ENCODE data around the gene TMTC3.

The TMTC3 gene

DNA sequence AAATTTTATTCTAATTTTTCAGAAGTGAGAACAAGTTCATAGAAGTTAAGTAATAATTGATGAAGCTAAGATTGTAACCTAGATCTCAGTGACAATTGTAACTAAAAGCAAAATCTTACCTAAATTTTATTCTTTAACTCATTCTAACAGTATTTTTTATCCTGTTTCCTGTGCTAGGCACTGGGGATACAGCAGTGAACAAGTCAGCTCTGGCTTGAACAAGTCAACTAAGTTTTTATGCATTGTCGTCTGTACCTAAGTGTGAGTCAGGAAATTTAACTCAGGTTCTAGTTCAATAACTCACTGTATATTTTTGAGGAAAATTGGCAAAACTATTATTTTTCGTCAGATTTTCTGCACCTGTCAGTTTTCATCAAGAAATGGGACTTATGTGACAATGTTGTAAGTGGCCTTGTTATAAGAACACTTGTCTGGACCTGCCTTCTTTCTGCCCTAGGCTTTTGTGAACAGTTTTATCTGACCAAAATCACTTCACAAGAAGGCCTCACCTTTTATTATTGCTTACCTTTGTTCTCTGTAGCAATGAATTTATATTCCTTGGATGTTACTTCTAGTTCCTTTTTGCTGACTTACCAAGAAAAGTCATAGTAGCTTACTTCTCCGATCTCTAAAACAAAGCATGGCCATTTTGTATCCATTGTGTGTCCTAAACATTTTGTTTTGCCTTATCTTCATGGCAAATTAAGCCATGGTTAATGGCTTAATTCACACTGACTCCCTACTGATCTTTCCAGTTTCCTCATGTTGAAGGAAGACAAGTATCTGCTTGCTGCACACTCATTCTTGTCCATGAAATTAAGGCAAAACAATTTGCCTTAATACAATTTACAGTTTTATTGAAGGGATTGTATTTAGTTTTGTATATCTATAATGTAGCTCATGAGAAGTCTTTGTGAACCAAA, 2.7 kb downstream of the TMTC3 start:
- peaks cover 11% of the 10 kb centered on the region; the same call in 1 of the 2 replicates for H3K36me3 ChIP-seq (ENCODE audit: insufficient read depth, low read length)
- H2AFZ ChIP-seq (ENCODE audit: low read depth, low read length), result no peak overlapping the region
- H3K27me3 ChIP-seq (ENCODE audit: insufficient read depth, low read length, poor library complexity), result no peaks in the 10 kb centered on the region
- no peak for DNase-seq
- H3K9me3 ChIP-seq (ENCODE audit: insufficient read depth, low read length, severe bottlenecking), result no peaks in the 10 kb centered on the region
- H3K4me3 ChIP-seq (ENCODE audit: low read depth in 1 of 2, low read length in 2 of 2), result no peak overlapping the region
- TF ChIP-seq EZH2 (IDR thresholded peaks at IDR 0.05; ENCODE audit: borderline replicate concordance, low read depth, low read length, severe bottlenecking), result no peak
- TF ChIP-seq, protein P1, sequence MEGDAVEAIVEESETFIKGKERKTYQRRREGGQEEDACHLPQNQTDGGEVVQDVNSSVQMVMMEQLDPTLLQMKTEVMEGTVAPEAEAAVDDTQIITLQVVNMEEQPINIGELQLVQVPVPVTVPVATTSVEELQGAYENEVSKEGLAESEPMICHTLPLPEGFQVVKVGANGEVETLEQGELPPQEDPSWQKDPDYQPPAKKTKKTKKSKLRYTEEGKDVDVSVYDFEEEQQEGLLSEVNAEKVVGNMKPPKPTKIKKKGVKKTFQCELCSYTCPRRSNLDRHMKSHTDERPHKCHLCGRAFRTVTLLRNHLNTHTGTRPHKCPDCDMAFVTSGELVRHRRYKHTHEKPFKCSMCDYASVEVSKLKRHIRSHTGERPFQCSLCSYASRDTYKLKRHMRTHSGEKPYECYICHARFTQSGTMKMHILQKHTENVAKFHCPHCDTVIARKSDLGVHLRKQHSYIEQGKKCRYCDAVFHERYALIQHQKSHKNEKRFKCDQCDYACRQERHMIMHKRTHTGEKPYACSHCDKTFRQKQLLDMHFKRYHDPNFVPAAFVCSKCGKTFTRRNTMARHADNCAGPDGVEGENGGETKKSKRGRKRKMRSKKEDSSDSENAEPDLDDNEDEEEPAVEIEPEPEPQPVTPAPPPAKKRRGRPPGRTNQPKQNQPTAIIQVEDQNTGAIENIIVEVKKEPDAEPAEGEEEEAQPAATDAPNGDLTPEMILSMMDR (IDR thresholded peaks at IDR 0.05; ENCODE audit: borderline replicate concordance, extremely low read depth, low read length, poor library complexity, severe bottlenecking), result no peak
- no peak overlapping the region for H3K9ac ChIP-seq (ENCODE audit: low read depth, low read length)
- peaks cover 50% of the 10 kb centered on the region for H3K79me2 ChIP-seq (ENCODE audit: insufficient read depth, low read length)
- no peak overlapping the region for H3K27ac ChIP-seq (ENCODE audit: low read length)
- H4K20me1 ChIP-seq (ENCODE audit: insufficient read depth, low read length), result no peaks in the 10 kb centered on the region
- H3K4me1 ChIP-seq (ENCODE audit: insufficient read depth, low read length), result peaks cover 44% of the 10 kb centered on the region
- no peak for ATAC-seq (ENCODE audit: insufficient read depth, low read depth)
- peak overlapping the region; percentile 94; the same call in 1 of the 2 replicates for H3K4me2 ChIP-seq (ENCODE audit: insufficient read depth, low read length)

DNA sequence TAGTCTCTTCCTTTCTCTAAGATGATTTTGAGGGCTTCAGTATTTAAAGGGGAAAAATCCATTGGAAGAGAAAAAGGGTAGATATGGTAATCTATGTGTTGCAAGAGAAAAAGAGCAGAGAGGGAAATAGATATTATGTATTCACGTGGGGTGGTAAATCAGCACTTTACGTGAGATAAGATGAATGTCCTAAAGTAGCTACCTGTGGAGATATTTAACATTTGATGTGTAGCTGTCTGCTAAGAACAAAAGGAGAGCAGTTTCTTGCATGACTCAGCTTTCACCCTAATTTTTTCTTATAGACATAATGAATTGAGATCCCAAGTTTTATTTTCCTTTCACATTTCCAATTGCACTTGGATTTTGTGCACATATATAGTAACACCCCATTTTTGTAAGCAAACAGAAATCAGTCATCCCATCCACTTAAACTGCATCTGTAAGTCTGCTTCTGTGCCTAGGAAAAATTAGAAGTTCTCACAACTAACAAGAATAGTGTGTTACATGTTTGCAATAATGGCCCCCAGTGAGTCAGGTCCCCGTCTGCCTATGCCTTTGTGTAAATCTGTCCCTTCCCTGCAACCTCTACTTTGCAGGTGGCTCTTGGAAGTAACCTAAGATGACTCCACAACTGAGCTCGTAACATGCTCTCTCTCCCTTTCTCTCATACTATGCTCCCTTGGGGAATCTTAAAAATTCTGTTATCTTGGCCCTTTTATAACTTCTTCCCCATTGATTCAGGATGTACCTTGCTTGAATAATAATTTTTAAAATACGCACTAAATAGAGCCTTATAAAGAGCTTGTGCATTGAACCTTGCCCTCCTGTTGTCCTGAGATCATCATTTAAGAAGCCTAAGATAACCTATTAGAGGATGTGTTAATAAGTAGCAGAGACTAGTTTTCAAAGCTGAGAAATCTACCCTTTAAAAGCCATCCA, 3.7 kb downstream of the TMTC3 start:
- Histone ChIP-seq H3K9me3 (ENCODE audit: insufficient read depth, low read length, severe bottlenecking) (no peaks in the 10 kb centered on the region), H3K4me1 (ENCODE audit: insufficient read depth, low read length) (peaks cover 35% of the 10 kb centered on the region), H3K9ac (ENCODE audit: low read depth, low read length) (no peak overlapping the region), H3K79me2 (ENCODE audit: insufficient read depth, low read length) (peaks cover 44% of the 10 kb centered on the region), H3K27ac (ENCODE audit: low read length) (no peak overlapping the region), H3K27me3 (ENCODE audit: insufficient read depth, low read length, poor library complexity) (no peaks in the 10 kb centered on the region), H3K4me3 (ENCODE audit: low read depth in 1 of 2, low read length in 2 of 2) (no peak overlapping the region), H2AFZ (ENCODE audit: low read depth, low read length) (no peak overlapping the region), H3K36me3 (ENCODE audit: insufficient read depth, low read length) (peaks cover 4% of the 10 kb centered on the region; the same call in 1 of the 2 replicates), H4K20me1 (ENCODE audit: insufficient read depth, low read length) (no peaks in the 10 kb centered on the region), H3K4me2 (ENCODE audit: insufficient read depth, low read length) (no peak overlapping the region)
- ATAC-seq (ENCODE audit: insufficient read depth, low read depth) (no peak), DNase-seq (no peak)
- TF ChIP-seq, protein P1 (IDR thresholded peaks at IDR 0.05; ENCODE audit: borderline replicate concordance, extremely low read depth, low read length, poor library complexity, severe bottlenecking), result no peak
- no peak for TF ChIP-seq EZH2 (IDR thresholded peaks at IDR 0.05; ENCODE audit: borderline replicate concordance, low read depth, low read length, severe bottlenecking)

DNA sequence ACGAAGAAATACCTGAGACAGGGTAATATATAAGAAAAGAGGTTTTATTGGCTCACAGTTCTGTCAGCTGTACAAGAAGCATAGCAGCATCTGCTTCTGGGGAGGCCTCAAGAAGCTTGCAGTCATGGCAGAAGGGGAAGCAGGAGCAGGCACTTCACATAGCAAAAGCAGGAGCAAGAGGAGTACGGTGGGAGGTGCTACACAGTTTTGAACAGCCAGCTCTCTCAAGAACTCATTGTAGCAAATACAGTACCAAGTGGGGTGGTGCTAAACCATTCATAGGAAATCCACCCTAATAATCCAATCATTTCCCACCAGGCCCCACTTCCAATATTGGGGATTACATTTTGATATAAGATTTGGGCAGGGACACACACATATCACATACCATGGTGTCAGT, 8.0 kb downstream of the TMTC3 start:
- H3K4me3 ChIP-seq (ENCODE audit: low read depth in 1 of 2, low read length in 2 of 2), result no peak overlapping the region
- TF ChIP-seq EZH2 (IDR thresholded peaks at IDR 0.05; ENCODE audit: borderline replicate concordance, low read depth, low read length, severe bottlenecking), result no peak
- TF ChIP-seq, protein P1 (IDR thresholded peaks at IDR 0.05; ENCODE audit: borderline replicate concordance, extremely low read depth, low read length, poor library complexity, severe bottlenecking), result no peak
- no peaks in the 10 kb centered on the region for H4K20me1 ChIP-seq (ENCODE audit: insufficient read depth, low read length)
- no peak overlapping the region for H3K27ac ChIP-seq (ENCODE audit: low read length)
- H3K9me3 ChIP-seq (ENCODE audit: insufficient read depth, low read length, severe bottlenecking), result no peaks in the 10 kb centered on the region
- peaks cover 10% of the 10 kb centered on the region for H3K79me2 ChIP-seq (ENCODE audit: insufficient read depth, low read length)
- no peaks in the 10 kb centered on the region for H3K27me3 ChIP-seq (ENCODE audit: insufficient read depth, low read length, poor library complexity)
- H3K36me3 ChIP-seq (ENCODE audit: insufficient read depth, low read length), result peaks cover 4% of the 10 kb centered on the region; the same call in 1 of the 2 replicates
- no peak for ATAC-seq (ENCODE audit: insufficient read depth, low read depth)
- no peak for DNase-seq
- no peak overlapping the region for H3K4me2 ChIP-seq (ENCODE audit: insufficient read depth, low read length)
- H3K4me1 ChIP-seq (ENCODE audit: insufficient read depth, low read length), result peaks cover 3% of the 10 kb centered on the region; the same call in 1 of the 2 replicates
- no peak overlapping the region for H2AFZ ChIP-seq (ENCODE audit: low read depth, low read length)
- H3K9ac ChIP-seq (ENCODE audit: low read depth, low read length), result no peak overlapping the region

Measured in DND-41 (cell line).